GM10266 (cell line): Measurements from ENCODE around the gene FAM3D.
A peak's percentile ranks its signal among the peaks of the same experiment; 100 is the strongest.

Source experiments
- DNase-seq: peaks from one replicate; pipeline ENCODE4 v3.0.0; 2012; ENCODE audit errors: extremely low spot score
- CTCF ChIP-seq: IDR thresholded peaks from 2 replicates; pipeline ENCODE4 v1.5.1; 2012; ENCODE audit warnings: mild to moderate bottlenecking, low read depth; ENCODE audit not compliant: control insufficient read depth, insufficient read depth; ENCODE audit errors: missing control alignments

Gene FAM3D

DNA sequence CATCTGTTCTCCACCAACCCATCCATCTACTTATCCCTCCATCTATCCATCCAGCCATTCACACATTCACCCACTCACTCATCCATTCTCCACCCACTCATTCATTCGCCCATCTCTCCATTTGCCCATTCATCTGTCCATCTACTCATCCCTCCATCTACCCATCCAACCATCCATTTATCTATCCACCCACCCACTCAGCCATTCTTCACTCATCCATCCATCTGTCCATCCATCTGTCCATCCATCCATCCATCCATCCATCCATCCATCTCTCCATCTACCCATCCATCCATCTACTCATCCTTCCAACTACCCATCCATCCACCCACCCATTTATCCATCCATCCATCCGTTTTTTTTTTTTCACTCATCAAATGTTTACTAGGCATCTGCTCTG is 13.9 kb downstream of the FAM3D start:
- TF ChIP-seq CTCF = no peak

GRCh38 chr3:58651276-58651675 is 15.3 kb downstream of the FAM3D start:
- TF ChIP-seq CTCF = no peak
- no peak for DNase-seq

More for the DNA sequence above, 13.9 kb downstream of the FAM3D start:
- no peak for DNase-seq

- no peak for TF ChIP-seq CTCF
- DNase-seq = no peak
Observed at GRCh38 chr3:58647381-58648141, 19.0 kb downstream of the FAM3D start.

DNA sequence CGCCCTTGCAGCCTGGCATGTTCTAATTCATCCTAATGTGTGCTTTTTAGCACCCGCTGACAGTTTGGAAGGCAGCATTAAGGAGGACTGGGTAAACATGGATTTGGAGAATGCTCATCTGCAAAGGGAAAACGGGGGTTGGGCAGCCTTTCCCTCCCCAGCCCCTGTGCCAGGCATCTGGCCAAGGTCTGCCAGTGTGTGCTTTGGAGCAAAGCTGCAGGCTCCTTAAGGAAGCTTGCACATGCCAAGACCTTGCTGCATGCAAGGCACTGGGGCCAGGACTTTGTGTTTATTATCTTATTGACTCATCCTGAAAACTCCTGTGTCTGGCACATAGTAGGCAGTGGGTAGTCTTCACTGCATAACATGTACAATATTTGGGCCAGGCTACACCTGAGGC is 20.1 kb downstream of the FAM3D start:
- no peak for TF ChIP-seq CTCF
- no peak for DNase-seq

GRCh38 chr3:58645726-58646125 is 20.8 kb downstream of the FAM3D start:
- no peak for TF ChIP-seq CTCF
- no peak for DNase-seq

DNA sequence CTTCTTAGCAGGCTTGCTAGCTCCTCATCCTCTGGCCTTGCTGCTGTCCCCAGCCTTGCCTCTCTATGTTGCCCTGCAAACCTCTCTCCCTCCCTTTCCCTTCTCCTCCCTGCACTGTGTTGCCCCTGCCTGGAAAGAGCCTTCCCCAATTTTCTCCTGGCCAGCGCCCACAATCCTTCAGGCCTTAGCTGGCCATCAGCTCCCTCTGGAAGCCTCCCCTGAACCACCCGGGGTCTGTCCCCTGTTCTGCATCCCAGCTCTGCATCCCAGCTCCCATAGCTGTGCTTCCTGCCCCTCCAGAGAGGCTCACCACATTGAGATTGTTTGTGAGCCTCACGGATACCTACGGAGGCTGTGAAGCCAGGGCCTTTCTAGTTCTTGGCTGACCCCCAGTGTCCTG is 23.7 kb downstream of the FAM3D start:
- no peak for DNase-seq
- TF ChIP-seq CTCF = no peak

DNA sequence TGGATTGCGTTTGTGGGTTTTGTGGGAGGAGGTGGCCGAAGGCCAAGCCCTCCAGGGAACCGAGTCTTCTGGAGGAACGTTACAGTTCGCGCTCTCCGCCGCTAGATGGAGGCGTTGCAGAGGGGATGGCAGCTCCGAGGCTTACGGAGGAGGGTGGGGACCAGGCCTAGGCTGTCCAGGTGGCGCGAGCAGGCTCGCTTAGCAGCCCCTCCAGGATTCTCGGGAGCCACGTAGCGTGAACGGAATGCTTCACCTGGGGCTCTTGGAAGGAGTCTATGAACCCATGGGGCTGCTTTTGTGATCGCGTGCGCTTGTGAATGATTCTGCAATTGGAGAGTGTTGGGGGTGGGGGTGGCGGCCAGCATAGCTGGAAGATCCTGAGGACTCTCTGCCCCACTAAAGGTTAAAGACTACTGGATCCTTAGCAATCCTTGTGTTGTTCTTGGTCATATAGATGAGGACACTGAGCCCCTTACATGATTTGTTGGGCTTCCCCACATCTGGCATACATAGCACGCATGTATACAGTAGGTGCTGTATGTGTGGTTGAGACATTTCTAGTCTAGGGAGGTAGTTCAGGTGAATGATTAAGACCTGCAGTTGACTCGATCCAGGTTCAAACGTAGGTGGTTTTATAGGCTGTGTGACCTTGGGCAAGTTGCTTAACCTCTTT is 25.7 kb downstream of the FAM3D start:
- TF ChIP-seq CTCF = peak; percentile 91
- peak; percentile 80 for DNase-seq
